HG03378 (cell line): ENCODE data around the gene ELOVL5.

Source experiments
- ATAC-seq: cut with Tn5 transposase; IDR thresholded peaks from one replicate; pipeline ENCODE4 v1.9.1; 2021; ENCODE audit warnings: mild to moderate bottlenecking, moderate library complexity; ENCODE audit not compliant: unreplicated experiment

The ELOVL5 gene

GRCh38 chr6:53282741-53283140, 66.0 kb downstream of the ELOVL5 start:
- ATAC-seq = no peak

DNA sequence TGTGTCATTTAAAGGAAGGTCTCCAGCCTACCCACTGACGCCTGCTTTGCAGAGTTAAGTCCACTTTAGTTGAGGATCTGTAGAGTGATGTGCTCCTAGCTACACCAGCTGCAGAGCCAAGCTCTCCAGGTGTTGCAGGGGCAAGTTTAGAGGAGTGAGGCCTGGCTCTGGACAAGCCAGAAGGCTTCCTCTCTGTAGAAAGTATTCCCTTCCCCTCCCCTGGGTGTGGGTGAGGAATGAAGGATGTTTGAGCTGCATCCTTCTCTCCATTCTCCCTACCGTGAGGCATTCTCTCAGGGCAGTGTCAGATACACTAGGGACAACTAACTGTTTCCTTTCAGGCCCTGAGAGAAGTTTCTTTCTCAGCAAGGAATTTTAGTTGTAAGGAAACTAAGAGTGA, 66.5 kb downstream of the ELOVL5 start:
- ATAC-seq = no peak

DNA sequence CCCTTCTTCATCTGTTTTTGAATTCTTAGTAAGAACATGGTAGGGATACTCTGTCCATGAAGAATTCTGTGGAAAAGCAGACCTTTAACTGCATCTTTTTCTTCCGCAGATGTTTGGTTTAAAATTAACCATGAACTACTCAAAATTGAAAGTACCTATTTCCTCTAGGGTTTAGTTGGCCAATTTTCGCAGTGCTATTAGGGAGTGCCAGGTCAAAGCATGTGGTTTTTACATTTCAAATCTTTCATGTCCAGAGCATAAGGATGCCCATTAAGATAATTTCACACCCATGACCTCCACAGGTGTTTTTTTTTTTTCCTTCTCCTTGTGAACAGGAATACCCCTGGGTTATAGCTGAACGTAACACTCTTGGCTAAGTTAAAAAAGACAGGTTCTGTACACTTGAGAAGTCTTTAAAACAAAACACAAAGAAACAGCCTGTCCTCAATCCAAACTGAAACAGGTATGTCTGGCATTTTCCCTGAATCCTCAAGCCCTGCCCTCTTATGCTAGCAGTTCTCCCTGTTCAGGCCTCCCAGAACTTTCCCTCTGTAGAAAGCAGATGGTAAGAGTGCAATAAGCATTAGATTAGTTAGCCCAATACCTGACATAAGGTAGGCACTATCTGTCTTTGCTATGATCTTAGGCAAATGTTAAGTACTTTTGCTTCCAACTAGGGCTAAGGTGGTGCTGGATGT, 67.1 kb downstream of the ELOVL5 start:
- peak; percentile 49 for ATAC-seq

- no peak for ATAC-seq
Observed at GRCh38 chr6:53280207-53280606, 68.5 kb downstream of the ELOVL5 start.

GRCh38 chr6:53279293-53279692, 69.5 kb downstream of the ELOVL5 start:
- no peak for ATAC-seq

DNA sequence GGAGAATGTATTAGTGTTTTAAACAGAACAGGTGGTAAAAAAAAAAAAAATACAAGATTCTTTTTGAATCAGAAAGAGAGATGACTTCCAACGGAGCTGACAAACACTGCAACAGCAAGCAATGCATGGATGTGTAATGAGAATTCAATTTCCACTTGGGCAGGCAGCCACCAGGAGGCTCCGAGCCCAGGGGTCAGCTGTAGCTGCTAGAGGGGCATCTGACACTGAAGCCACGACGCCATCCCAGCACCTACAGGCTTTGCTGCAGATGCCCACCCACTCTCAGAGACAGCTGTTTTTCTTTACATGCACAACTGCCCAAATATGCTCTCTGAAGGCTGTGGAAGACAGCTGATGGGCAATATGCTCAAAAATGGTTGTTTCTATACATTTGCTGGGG, 75.4 kb downstream of the ELOVL5 start:
- ATAC-seq = no peak

GRCh38 chr6:53269827-53270226, 78.9 kb downstream of the ELOVL5 start:
- no peak for ATAC-seq

GRCh38 chr6:53268858-53269608, 79.7 kb downstream of the ELOVL5 start:
- no peak for ATAC-seq

GRCh38 chr6:53266553-53267090, 82.1 kb downstream of the ELOVL5 start:
- ATAC-seq = no peak

GRCh38 chr6:53264915-53265607, 83.7 kb downstream of the ELOVL5 start:
- ATAC-seq = no peak

- no peak for ATAC-seq
Observed at GRCh38 chr6:53264337-53264736, 84.4 kb downstream of the ELOVL5 start.

DNA sequence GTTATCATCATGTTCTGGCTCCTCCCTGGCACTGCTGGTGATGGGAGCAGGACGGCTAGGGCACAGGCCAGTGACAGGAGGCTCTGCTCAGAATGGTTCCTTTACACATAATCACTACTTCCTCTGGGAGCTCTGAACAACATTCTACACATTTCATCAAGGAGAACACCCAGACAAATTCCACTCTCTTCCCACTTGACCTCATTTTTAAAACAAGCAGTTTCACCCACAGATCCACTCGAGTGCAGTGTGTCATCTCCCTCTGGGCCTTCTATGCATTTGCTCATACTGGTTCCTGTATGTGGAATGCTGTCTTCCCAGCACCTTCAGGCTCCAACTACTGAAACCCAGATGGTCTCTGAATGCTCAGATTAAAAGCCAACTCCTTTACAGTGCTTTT, 84.8 kb downstream of the ELOVL5 start:
- ATAC-seq = no peak

- ATAC-seq = no peak
Observed at GRCh38 chr6:53259860-53260580, 88.7 kb downstream of the ELOVL5 start.

DNA sequence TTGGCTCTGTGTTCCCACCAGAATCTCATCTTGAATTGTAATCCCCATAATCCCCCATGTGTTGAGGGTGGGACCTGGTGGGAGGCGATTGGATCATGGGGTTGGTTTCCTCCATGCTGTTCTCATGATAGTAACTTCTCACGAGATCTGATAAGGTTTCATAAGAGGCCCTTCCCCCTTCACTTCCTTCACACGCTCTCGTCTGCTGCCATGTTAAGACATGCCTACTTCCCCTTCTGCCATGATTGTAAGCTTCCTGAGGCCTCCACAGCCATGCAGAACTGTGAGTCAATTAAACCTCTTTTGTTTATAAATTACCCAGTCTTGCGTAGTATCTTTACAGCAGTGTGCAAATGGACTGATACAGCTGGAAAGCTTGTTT, 90.0 kb downstream of the ELOVL5 start:
- no peak for ATAC-seq

GRCh38 chr6:53258076-53258773, 90.5 kb downstream of the ELOVL5 start:
- ATAC-seq = no peak

DNA sequence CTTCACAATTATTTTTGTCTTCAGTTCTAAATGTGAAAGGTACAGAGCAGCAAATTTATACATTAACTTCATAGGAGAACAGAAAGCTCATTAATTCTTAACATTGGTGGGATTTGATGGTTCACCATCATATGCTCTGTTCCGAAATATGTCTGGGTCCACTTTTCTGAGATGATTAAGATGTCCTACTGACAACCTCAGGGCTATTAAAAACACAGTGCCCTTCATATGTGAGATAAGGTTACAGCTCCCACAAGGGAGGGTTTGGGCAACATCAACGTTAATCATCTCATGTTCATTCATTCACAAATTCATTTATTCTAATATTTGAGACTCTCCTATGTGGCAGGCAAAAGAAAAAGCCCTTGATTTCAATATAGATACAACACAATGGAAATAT, 91.2 kb downstream of the ELOVL5 start:
- no peak for ATAC-seq

DNA sequence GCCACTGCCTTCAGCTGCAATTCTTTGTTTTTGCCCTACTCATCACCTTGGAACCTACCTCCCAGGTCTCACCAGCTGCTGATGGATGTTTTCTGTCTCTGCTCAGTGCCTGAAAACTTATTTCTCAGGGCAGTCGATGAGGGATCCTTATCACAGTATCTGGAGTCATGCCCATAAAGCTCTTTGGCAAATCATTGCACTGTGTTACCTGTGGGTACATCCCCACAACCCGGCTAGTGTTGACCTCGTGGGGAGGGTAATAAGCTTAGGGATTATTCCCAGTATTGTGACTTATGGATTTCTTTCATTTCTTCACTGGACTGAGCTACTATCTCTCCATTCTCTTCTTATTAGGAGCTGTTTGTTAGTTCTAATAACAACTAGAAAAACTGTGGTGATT, 91.7 kb downstream of the ELOVL5 start:
- no peak for ATAC-seq

DNA sequence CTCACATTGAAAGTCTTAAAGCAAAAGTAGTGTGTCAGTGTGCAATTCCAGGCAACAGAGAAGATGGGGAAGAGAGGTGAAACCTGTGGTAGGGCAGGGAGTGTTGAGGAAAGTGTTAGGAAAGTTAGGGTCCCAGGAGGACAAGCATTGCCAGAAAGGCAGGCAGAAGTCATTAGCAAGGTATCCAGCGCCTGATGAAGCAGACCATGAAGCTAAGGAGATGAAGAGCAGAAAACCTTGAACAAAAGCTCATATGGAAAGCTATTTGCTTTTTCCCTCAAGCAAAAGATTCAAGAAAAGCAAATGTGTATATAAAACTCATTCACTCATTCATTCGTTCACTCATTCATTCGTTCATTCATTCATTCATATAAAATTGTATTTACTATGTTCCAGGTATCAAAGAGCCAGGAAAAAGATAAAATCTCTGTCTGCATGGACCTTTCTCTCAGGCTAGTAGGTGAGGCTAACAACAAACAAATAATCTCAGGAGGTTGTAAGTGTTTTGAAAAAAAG, 96.5 kb downstream of the ELOVL5 start:
- no peak for ATAC-seq

DNA sequence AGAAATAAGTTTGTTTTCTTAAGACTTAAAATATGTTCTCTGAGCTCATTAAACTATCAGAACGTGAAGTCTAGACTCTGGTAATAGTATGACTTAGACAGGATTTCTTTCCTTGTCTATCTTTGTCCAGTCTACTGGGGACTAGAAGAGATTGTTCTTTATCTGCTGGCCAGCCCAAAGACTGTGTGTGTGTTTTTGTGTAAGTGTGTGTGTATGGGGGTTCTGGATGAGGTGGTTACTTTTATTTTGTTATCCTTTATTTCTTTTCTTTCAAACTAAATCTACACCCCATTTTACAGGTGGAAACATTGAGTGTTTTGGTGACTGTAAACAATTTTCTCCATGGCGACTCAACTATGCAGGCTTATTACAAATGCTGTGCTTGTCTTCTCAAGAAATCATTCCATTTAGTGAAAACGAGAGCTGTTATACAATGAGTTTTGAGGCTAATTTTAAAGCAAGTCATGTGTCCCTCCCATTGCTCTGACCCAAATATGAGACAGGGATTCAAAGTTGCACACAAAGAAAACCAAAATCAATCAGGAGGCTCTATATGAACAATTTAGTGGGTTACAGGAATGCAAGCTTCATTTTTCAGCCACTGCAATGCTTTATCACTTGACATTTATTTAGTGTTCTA, 97.6 kb downstream of the ELOVL5 start:
- no peak for ATAC-seq
